HG02798 (cell line): Measurements from ENCODE around the gene CEP131.
"Not testable (repeated sequence)": the region's sequence is repeated elsewhere in the genome, so short reads cannot be mapped to it uniquely, and the experiment has no call there.

Experiments used
- ATAC-seq: cut with Tn5 transposase; IDR thresholded peaks from one replicate; pipeline ENCODE4 v1.9.1; 2021; ENCODE audit warnings: mild to moderate bottlenecking; ENCODE audit not compliant: unreplicated experiment, poor library complexity

CEP131 gene

DNA sequence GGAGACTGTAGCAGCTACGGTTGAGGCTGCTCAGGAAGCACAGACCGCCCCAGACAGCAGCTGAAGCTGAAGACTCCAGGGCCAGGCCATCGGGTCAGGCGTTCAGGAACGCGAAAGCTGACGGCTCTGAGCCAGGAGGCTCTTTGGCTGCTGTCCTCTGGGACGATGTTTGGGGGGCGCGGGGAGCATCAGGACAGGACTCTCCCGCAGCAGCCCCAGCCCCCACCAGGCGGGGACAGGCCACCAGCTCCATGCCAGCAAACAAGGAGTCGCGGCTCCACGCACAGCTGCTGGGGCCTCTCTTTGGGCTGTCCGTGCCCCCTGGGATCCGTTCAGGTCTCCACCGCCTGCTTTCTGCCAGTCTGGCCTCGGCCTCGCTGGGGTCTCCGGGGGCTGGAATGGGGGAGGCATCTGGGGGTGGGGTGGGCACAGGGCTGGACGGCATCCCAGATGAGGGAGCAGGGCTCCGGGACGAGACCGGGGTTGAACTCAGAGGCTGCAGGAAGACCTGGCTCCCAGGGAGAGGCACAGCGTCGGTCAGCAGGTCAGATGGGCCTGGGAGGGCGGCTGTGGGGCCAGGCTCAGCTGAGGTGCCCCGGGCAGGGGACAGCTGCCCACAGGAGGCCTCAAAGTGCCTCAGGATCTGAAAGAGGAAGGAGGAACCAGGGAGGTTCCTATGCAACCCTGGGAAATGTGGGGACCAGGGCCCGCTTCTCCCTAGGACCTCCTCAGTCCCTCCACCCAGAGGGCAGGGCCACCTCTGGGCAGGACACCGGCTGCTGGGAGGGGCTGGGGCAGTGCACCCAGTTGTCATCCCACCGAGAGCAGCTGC is 6.3 kb upstream of the CEP131 start:
- peak; percentile 13 for ATAC-seq

GRCh38 chr17:81228420-81228819 is 5.7 kb upstream of the CEP131 start:
- ATAC-seq, result peak; percentile 47

- not testable (repeated sequence) for ATAC-seq
Observed at GRCh38 chr17:81227630-81228029, 4.9 kb upstream of the CEP131 start.

DNA sequence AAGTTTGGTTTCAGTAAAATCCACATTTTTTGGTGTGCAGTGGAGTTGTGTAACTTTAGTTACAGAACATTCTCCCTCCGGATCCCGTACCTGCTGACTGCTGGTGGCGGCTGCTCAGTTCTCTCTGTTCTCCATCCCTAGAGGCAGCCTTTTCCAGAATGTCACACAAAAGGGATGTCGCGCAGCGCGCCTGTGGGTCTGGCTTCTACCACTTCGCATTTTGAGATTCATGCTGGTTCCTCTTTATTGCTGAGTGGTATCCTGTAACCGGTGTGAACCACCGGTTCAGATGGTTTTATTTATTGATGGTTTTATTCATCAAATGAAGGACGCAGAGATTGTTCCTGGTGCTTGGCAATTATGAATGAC is 981 bp upstream of the CEP131 start:
- no peak for ATAC-seq

GRCh38 chr17:81222620-81222905 is 202 bp downstream of the CEP131 start:
- ATAC-seq, result no peak

- ATAC-seq, result no peak
Observed at GRCh38 chr17:81221842-81222619, 734 bp downstream of the CEP131 start.

GRCh38 chr17:81221371-81221841 is 1.4 kb downstream of the CEP131 start:
- ATAC-seq, result no peak

DNA sequence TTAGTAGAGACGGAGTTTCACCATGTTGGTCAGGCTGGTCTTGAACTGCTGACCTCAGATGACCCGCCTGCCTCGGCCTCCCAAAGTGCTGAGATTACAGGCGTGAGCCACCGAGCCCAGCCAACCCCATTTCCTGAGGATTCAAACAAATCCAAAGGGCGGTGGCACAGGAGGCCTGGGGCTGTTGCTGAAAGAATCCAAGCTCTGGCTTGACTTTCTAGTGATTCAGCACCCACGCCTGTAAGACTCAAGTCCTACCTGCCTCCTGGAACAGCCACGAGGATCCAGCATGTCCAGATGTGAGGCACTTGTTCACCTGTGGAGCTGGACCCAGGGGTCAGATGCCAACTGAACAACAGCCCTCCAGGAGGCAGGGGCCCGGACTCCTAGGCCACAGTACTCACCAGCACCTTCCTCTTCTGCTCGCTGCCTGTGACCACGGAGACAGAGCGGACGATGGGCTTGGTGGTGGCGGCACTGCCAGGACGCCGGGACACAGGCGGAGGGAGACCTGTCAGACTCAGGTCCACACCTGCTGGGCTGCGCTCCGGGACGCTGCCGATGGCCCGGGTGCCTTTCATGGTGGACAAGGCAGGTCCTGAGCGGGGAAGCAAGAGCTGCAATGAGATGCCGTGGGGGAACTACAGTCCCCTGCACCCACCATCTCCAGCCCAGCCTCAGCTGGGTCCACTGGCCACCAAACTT is 3.1 kb downstream of the CEP131 start:
- ATAC-seq, result no peak

DNA sequence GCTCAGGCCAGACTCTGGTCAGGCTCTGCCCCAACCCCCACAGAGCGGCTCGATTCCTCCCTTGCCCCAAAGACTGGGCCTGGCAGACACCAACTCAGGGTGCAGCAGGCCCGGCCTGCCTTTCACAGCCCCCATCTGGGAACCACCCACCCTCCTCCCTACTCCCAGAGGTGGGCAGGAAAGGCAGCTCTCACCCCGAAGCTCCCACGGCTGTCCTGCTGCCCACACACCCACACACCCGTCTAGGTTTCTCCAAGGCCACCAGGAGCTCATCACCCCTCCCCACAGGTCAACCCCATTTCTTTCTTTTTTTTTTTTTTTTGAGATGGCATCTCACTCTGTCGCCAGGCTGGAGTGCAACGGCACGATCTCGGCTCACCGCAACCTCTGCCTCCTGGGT is 3.8 kb downstream of the CEP131 start:
- ATAC-seq, result no peak

DNA sequence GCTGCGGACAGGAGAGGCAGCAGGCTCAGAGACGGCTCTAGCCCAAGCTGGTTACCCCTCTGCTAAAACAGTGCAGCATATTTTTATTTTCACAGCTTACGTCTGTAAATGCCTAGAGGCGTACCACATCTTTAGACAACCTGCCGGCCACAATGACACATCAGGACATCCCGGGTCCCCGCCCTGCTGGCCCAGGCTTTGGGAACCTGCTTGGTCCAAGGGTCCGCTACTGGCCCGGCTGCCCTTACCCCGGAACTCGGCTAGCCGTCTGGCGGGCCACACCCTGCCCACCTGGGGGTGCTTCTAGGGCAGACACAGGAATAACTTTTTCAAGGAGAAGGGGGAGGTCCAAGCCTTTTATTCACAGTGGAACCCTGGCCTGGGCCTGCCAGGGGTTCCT is 4.3 kb downstream of the CEP131 start:
- ATAC-seq, result no peak

GRCh38 chr17:81217491-81217890 is 5.3 kb downstream of the CEP131 start:
- no peak for ATAC-seq

GRCh38 chr17:81213978-81214377 is 8.8 kb downstream of the CEP131 start:
- ATAC-seq, result no peak

- ATAC-seq, result no peak
Observed at GRCh38 chr17:81212365-81212764, 10.4 kb downstream of the CEP131 start.

DNA sequence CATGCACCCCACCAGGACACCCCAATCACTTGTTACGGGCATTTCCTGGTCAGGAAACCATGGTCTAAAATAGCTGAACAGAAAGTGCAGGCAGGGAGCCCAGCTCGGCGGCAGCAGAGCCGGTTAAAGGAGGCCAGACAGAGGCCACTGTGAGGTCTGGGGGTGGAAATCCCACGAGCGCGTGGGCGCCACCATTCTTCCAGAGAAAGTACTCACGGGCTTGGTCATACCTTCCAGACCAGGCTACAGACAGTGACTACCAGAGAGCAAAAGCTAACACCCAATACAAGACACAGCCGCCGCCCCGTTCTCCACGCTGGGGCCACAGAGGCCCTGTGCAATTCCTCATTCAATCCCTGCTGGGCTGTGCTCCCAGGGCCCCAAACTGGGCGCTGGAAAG is 11.9 kb downstream of the CEP131 start:
- ATAC-seq, result no peak

DNA sequence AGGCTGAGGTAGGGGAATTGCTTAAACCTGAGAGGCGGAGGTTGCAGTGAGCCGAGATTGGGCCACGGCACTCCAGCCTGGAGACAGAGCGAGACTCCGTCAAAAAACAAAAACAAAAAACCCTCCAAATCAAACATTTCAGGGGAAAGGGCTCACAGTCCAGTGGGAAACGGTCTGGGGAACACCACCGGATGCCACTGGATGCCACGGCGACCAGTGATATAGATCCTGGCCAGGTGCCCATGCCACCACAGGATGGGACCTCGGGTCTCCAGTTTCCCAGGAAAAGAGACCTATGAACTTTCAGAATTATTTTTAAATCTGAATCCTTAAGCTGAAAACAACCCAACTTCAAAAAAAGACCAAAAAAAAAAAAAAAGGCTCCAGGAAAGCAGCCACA is 12.3 kb downstream of the CEP131 start:
- no peak for ATAC-seq

- ATAC-seq, result no peak
Observed at GRCh38 chr17:81209141-81209540, 13.6 kb downstream of the CEP131 start.

GRCh38 chr17:81208651-81209050 is 14.1 kb downstream of the CEP131 start:
- ATAC-seq, result no peak

DNA sequence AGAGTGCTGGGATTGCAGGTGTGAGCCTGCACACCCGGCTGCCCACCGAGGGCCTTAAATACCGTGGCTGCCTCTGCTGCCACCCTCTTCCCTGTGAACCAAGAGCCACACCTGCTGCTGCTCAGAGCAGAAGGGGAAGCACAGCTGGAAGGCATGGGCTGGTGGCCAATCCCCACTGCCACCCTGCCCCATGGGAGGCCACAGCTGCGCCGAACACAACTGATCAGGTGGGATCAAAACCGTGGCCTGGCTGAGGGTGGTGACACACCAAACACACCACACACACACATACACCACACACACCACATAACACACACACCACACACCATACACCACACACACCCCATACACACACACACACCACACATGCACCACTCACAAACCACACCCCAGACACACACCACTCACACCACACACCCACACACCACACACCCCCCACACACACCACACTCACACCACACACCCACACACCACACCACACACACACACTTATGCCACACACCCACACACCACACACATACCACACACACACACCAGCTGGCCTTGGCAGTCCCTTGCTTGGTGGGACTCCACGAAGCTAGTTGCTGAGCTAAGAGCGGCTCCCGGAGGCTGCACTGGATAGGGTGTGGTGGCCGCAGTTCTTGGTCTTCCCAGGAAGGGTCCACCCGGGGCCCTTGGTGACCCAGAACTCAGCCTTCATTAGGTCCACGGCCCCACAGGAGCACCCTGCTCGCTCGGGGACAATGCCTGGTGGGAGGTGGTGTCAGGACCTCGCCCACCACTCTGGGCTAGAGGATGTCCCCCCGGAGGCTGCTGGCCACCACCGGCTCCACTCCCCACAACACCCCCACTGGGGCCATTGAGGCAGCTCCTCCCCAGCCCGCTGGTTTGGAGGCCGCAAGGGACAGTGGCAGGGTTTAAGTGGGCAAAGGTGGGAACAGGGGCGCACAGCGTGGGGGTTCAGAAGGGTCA is 14.9 kb downstream of the CEP131 start:
- no peak for ATAC-seq

DNA sequence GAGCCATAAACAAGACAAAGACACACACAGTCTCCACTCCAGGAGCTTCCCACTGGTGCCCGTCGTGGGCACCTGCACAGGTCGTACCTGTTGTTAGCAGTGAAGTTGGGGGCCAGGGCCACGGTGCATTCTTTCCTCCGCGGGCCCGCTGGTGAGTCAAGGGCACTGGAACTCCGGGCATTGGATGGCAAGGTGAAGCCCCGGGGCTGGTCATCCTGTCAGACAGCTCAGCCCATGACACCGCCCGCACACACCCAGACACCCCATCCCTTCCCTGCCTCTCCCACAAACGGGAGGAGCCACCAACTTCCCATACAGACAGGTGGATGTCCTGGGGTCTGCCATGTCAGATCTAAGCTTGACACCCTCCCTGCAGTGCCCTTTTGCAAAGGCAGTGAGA is 16.1 kb downstream of the CEP131 start:
- no peak for ATAC-seq

DNA sequence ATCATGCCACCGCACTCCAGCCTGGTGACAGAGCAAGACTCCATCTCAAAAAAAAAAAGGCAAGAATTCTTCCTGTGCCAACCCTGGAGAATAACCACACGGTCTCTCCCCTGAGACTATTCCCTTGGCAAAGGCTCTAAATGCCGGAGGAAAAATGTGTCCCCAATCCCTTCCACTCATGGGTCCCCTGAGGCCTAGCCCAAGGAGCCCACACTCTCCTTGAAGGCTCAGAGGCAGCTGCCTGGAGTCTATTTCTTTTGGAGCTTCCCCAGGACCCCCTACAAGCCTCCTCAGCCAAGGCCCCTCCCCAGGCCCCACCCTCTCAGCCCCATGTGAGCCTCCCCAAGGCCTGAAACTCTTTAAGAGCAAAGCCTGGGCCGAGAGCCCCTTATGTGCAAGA is 16.6 kb downstream of the CEP131 start:
- no peak for ATAC-seq
